ENCODE measurements around the gene HOXC10.
A peak's percentile ranks its signal among the peaks of the same experiment; 100 is the strongest.

Gene HOXC10

GRCh38 chr12:54032627-54033100, 47.7 kb downstream of the HOXC10 start, which contains the start of gene HOXC5:
TSS of gene HOXC5 (plus strand) at chr12:54033050. CDS start at chr12:54033123, 73 bp downstream.
- H3K4me3 ChIP-seq (ENCODE audit: low read length, poor library complexity, severe bottlenecking): peak within 1 kb of the TSS; percentile 67
- no peaks in the 10 kb centered on the region for H3K27me3 ChIP-seq (ENCODE audit: insufficient read depth, low read length, poor library complexity, severe bottlenecking)
- peaks cover 46% of the 10 kb centered on the region for H3K4me1 ChIP-seq (ENCODE audit: insufficient read depth, low read length, poor library complexity, severe bottlenecking)
- peaks cover 20% of the 10 kb centered on the region for H3F3A ChIP-seq (ENCODE audit: low read depth)
- TF ChIP-seq EZH2phosphoT487 (IDR thresholded peaks at IDR 0.05; ENCODE audit: borderline replicate concordance): no peak
- TF ChIP-seq, protein P1, sequence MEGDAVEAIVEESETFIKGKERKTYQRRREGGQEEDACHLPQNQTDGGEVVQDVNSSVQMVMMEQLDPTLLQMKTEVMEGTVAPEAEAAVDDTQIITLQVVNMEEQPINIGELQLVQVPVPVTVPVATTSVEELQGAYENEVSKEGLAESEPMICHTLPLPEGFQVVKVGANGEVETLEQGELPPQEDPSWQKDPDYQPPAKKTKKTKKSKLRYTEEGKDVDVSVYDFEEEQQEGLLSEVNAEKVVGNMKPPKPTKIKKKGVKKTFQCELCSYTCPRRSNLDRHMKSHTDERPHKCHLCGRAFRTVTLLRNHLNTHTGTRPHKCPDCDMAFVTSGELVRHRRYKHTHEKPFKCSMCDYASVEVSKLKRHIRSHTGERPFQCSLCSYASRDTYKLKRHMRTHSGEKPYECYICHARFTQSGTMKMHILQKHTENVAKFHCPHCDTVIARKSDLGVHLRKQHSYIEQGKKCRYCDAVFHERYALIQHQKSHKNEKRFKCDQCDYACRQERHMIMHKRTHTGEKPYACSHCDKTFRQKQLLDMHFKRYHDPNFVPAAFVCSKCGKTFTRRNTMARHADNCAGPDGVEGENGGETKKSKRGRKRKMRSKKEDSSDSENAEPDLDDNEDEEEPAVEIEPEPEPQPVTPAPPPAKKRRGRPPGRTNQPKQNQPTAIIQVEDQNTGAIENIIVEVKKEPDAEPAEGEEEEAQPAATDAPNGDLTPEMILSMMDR (conservative IDR thresholded peaks at IDR 0.05; ENCODE audit: low read length): peak; percentile 99
- H3K79me2 ChIP-seq (ENCODE audit: insufficient read depth, low read length): peaks cover 48% of the 10 kb centered on the region
- H4K20me1 ChIP-seq (ENCODE audit: insufficient read depth, low read length, poor library complexity, severe bottlenecking): peaks cover 40% of the 10 kb centered on the region
- no peak within 1 kb of the TSS for H2AFZ ChIP-seq (ENCODE audit: low read length)
- peak within 1 kb of the TSS; percentile 71 for H3K4me2 ChIP-seq (ENCODE audit: low read depth, low read length, poor library complexity, severe bottlenecking)
- H3K9ac ChIP-seq (ENCODE audit: low read depth, low read length, poor library complexity, severe bottlenecking): peak within 1 kb of the TSS; percentile 56
- H3K36me3 ChIP-seq (ENCODE audit: insufficient read depth, low read length): peaks cover 33% of the 10 kb centered on the region; the same call in 1 of the 2 replicates
- H3K9me3 ChIP-seq (ENCODE audit: insufficient read depth, low read depth, low read length): no peaks in the 10 kb centered on the region
- no peaks in the 10 kb centered on the region for H3K9me2 ChIP-seq (replicated peaks; ENCODE audit: low read depth, low read length)

- Histone ChIP-seq H3K36me3 (ENCODE audit: insufficient read depth, low read length) (peaks cover 32% of the 10 kb centered on the region; the same call in 1 of the 2 replicates), H3K27me3 (ENCODE audit: insufficient read depth, low read length, poor library complexity, severe bottlenecking) (no peaks in the 10 kb centered on the region), H3K79me2 (ENCODE audit: insufficient read depth, low read length) (peaks cover 48% of the 10 kb centered on the region), H2AFZ (ENCODE audit: low read length) (no peak overlapping the region), H3F3A (ENCODE audit: low read depth) (peaks cover 20% of the 10 kb centered on the region), H3K4me3 (ENCODE audit: low read length, poor library complexity, severe bottlenecking) (peak overlapping the region; percentile 67), H4K20me1 (ENCODE audit: insufficient read depth, low read length, poor library complexity, severe bottlenecking) (peaks cover 33% of the 10 kb centered on the region), H3K4me1 (ENCODE audit: insufficient read depth, low read length, poor library complexity, severe bottlenecking) (peaks cover 52% of the 10 kb centered on the region), H3K4me2 (ENCODE audit: low read depth, low read length, poor library complexity, severe bottlenecking) (peak overlapping the region; percentile 71), H3K9ac (ENCODE audit: low read depth, low read length, poor library complexity, severe bottlenecking) (peak overlapping the region; percentile 56), H3K9me3 (ENCODE audit: insufficient read depth, low read depth, low read length) (no peaks in the 10 kb centered on the region), H3K9me2 (replicated peaks; ENCODE audit: low read depth, low read length) (no peaks in the 10 kb centered on the region)
- TF ChIP-seq, protein P1 (conservative IDR thresholded peaks at IDR 0.05; ENCODE audit: low read length): no peak
- no peak for TF ChIP-seq EZH2phosphoT487 (IDR thresholded peaks at IDR 0.05; ENCODE audit: borderline replicate concordance)
Observed at GRCh38 chr12:54033106-54033979, 48.4 kb downstream of the HOXC10 start.

DNA sequence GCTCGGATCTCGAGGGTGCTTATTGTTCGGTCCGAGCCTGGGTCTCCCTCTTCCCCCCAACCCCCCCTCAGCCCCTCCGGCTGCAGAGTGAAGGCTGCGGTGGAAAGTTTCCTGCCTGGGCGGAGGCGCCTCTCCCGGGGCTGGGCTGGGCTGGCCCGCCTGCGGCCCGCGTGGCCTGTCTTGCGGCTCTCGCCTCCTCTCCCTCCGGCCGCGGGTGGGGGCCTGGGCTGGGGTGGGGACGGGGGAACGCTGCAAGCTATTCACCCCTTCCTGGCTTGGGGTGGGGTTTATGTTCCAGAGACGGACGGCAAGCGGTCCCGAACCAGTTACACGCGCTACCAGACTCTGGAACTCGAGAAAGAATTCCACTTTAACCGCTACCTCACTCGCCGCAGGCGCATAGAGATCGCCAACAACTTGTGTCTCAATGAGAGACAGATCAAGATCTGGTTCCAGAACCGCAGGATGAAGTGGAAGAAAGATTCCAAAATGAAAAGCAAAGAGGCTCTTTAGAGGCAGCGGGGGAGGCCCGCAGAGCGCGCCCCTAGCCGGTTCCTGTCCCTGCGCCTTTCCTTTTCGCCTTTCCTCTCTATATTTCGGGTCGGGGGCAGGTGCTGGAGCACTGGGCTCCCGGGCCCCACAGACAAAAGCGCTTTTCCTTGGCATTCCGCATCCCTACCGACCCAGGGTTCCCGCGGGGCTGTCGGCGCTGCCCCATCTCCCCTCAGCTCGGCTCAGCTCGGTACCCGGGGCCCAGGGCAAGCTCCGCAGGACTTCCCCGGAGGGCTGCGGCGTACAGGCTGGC, 49.2 kb downstream of the HOXC10 start:
- Histone ChIP-seq H3K9me2 (replicated peaks; ENCODE audit: low read depth, low read length) (no peaks in the 10 kb centered on the region), H2AFZ (ENCODE audit: low read length) (no peak overlapping the region), H3K9me3 (ENCODE audit: insufficient read depth, low read depth, low read length) (no peaks in the 10 kb centered on the region), H3K79me2 (ENCODE audit: insufficient read depth, low read length) (peaks cover 48% of the 10 kb centered on the region), H3K4me1 (ENCODE audit: insufficient read depth, low read length, poor library complexity, severe bottlenecking) (peaks cover 60% of the 10 kb centered on the region), H3K9ac (ENCODE audit: low read depth, low read length, poor library complexity, severe bottlenecking) (peak overlapping the region; percentile 56), H3K4me2 (ENCODE audit: low read depth, low read length, poor library complexity, severe bottlenecking) (peak overlapping the region; percentile 71), H3K27me3 (ENCODE audit: insufficient read depth, low read length, poor library complexity, severe bottlenecking) (no peaks in the 10 kb centered on the region), H3K36me3 (ENCODE audit: insufficient read depth, low read length) (peaks cover 25% of the 10 kb centered on the region; the same call in 1 of the 2 replicates), H3F3A (ENCODE audit: low read depth) (peaks cover 20% of the 10 kb centered on the region), H3K4me3 (ENCODE audit: low read length, poor library complexity, severe bottlenecking) (peak overlapping the region; percentile 67), H4K20me1 (ENCODE audit: insufficient read depth, low read length, poor library complexity, severe bottlenecking) (peaks cover 26% of the 10 kb centered on the region)
- no peak for TF ChIP-seq EZH2phosphoT487 (IDR thresholded peaks at IDR 0.05; ENCODE audit: borderline replicate concordance)
- TF ChIP-seq, protein P1 (conservative IDR thresholded peaks at IDR 0.05; ENCODE audit: low read length): no peak

All from Loucy (cell line).